NK-92 (cell line): ENCODE measurements around the gene LHX3.

Experiments used
- DNase-seq: peaks from one replicate; lab custom pipeline; 2025; ENCODE audit not compliant: unreplicated experiment; lab: John Stamatoyannopoulos, UW

The LHX3 gene

DNA sequence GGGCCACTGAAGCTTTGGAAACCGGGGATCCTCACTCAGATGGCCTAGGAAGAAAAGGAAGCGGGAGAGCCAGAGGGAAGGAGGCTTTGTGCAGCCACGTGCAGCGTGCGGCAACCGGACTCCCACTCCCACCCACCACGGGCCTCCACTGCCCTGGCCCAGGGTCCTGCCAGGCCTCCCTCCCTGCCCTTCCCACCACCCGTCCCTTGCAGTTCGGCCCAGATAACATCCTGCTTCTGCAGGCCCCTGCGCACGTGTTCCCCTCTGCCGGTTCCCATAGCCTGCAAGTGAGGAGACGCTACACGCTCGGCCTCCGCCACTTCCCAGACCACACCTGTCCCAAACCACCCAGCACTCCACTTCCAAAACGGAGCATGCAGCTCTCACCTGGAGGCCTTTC lies 4.3 kb upstream of the LHX3 start:
- no peak for DNase-seq

DNA sequence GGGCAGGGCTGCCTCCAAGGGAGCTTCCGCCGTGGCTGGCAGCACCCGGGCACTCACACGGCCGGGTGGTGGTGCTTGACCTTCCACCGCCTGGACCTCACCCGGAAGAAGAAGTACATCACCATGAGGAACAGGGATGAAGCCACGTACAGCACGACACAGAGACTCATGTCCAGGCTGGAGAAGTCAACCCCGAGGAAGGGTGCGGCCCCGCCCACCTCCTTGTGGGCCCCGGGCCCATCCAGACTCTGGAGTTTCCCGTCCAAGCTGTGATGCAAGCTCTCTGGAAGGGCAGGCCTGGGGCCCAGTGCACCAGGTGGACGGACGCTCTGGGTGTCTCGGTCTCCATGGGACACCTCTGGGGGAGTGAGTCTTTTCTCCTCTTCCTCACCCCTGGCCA lies 3.7 kb upstream of the LHX3 start:
- no peak for DNase-seq

DNA sequence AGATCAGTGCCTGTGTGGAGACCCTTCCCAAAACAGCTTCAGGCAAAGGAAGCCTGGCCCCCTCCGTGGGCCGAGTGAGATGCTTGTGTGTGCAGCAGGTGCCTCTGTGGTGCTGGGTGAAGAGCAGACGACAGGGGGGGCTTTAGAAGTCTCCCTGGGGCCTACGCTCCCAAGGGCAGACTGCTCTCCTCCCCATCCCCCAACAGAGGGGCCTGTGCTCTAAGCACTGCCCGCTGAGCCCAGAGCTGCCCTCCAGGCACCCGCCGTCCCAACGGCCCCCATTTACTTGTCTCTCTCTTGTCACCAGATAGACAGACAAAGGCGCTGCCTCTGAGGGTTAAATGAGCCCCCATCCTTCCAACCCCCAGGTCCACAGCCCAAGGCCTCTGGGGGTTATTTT lies 2.7 kb upstream of the LHX3 start:
- DNase-seq = no peak

DNA sequence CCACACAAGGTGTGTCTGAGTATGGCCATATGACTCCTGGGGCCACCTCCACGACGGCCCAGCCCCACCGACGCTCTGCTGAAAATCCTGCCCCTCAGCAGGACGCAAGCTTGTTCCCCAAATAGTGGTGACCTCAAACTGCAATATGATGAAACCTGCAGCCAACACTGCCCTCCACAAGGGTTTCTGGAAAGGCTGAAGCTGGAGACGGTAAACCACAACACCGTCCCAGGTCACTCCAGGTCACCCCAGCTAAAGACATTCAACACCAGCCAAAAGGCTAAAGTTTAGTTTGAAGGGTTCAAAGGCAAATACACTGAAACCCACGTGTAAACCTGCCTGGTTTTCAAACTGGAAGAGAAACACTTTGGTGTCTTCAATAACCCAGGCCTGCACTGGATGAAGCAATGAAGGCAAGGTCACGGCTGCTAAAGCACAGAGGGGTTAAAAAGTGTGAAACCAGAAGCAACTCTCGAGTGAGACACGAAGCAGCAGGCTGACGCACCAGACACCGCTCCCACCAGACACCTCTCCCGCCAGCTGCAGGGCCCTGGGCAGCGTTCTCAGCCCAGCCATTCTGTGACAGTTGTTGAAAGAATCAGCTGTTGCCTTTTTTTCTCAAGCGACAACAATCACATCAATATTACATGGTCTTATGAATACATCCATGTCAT lies 1.8 kb upstream of the LHX3 start:
- DNase-seq = no peak

DNA sequence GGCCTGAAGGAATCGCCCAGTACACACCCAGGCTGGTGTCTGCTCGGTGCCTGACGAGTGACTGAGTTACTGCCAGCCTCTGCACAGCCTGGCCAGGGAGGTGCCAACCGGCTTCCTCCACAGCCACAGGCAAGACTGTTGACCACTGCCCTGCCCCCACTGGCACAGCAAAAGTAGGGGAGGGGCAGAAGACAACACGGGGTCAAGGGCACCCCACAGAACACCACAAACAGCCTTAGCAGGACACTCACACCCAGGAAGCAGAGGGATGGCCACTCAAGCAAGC lies 722 bp upstream of the LHX3 start:
- DNase-seq = no peak

DNA sequence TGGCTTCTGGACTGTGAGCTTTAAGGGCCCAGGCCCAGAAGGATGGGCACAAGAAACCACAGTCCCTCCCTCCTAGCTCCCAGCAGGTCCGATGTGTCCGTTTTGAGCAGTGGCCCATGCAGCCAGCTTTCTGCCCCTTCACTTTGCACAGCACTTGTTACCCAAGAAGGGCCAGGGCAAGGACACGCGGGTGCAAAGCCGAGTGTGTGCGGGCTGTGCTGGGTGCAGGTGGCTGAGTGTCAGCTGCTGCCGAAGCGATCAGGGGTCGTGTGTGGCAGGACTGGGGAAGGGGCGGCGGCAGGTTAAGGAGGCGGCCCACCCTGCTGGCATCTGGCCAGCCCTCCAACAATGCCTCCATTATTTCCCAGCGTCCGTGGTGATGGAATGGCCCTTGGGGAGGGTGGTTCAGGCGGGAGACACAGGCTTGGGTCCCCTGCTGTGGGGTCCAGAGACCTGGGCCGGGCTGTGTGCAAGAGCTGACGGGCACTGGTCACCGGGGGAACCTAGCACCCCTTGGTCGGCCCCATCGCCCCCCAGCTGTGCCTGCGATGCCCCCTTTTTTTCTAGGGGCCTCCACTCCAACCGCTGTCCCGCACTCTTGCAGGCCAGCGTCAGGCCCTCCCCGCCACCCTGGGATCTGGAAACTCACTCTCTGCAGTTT lies 653 bp downstream of the LHX3 start:
- DNase-seq = no peak

DNA sequence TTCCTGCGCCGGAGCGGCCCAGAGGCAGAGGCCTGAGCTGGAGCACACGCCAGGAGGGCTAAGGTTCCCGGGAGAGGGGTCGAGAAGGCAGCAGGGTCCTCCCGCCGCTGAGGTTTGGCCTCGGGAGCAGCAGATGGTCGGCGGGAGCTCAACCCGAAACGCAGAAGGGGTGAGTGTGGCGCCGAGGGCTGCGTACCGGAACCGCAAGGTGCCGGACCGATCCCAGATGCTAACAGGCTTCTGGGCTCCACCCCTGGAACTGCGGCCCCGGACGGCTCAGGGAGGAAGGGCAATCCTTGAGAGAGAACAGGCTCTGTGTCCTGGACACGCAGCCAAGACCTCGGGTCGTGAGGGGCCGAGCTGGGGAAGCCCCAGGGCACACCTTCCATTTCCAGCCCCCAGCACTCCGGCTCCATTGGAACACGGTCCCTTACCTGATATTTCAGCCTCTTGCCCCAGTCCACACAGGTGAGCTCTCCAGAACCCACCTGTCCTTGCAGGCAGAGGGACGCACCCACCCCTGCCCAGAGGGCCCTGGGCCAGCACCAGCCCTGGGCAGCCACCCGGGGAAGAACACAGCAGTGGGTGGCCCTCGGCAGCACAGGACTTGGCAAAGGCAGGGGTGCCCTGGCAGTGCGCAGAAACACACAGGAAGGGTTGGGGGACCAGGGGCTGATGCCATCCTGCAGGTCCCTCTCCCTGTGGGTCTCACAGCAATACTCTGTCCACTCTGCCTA lies 1.4 kb downstream of the LHX3 start:
- DNase-seq = no peak

DNA sequence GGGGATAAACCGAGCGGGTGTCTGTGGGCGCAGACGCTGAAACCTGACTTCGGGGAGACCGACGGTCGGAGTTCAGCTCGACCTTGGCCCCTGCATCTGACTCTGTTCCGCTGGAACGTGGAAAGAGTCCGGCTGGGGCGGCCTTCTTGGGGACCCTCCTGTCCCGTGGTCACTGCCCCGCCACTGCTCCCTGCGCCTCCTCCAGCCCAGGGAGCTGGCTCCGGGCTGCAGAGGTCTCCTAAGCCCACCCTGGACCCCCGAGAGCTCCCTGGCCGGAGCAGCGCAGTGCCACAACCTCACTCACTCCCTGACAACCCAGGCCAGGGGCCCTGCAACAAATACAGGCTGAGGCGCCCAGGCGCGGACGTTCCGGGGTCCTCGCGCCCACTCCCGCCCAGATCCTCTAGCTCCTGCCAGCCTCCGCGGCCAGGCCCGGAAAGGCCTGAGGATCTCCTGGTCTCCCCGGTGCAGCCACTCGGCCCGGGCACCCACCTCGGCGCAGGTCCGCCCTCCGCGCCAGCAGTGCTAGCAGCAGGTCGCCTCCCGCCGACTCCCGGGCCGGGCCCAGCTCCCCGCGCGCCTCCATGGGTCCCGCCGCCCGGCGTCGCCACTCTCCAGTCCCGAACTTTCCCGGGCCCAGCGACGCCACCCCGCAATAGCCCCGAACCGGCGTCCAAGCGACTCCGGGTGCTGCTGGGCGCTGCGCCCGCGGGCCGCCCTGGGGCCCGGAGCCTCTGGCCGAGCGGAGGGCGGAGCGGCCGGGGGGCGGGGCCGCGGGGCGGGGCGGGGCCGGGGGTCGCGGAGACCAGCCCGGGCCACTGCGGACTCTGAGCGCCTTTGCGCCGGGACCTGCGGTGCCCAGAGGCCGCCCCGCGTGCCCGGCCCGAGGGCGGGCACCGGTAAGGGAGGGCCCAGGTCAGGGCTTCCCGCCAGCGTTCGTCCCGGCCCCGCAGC lies 2.2 kb downstream of the LHX3 start:
- no peak for DNase-seq

DNA sequence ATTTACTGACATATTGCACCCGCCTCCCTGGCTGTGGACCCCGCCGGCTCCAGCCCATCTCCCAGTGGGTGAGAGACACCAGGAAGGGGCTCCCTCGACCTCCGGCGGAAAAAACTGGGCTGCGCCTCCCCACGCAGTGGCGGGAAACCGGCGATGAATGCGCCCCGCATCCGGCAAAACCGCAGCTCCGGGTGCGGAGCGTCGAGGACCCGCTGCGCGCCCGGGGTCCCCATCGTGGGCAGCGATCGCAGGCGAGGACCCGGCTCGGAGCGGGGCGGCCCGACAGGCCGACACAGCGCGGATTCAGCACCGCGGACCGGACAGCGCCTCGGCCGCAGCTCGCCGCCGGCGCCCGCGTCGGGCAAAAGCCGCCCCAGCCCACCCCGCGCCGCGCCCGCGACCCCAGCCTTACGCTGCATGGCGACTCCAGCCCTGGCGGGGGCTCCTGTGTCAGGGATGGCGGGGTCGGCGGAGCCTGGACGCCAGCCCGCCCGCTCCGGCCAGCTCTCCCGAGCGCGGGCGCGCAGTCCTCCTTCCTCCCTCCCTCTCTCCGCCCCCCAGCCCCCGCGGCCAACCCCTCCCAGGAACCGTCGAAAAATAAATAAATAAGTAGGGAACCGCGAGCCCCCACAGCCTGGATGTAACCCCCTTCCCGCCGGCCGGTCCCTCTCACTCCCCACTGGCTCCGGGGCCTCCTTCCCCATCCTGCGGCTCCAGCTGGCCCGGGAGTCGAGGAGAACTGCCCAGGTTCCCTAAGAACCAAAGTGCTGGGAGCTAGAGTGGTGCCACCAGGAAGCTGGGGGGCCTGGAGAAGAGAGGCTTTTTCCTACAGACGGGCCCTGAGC lies 3.1 kb downstream of the LHX3 start:
- DNase-seq = no peak

DNA sequence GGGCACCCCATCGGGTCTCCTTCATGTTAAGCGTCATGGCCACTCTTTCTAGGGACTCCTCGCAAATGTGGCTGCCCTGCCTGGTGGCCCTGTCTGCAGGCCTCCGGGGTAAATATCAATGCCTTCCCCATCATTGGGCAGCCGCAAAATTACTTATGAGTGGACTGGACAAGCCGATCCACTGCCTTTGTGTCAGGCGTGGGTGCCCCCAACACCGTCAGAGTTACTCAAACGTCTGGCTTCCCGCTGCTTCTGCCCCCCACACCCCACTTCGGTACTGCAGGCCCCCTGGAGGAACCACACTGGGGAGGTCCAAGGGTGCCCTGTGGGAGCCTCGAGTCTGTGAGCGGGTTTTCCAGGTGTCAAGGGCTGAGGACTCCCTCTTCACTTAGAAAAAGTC lies 3.8 kb downstream of the LHX3 start:
- DNase-seq = no peak

DNA sequence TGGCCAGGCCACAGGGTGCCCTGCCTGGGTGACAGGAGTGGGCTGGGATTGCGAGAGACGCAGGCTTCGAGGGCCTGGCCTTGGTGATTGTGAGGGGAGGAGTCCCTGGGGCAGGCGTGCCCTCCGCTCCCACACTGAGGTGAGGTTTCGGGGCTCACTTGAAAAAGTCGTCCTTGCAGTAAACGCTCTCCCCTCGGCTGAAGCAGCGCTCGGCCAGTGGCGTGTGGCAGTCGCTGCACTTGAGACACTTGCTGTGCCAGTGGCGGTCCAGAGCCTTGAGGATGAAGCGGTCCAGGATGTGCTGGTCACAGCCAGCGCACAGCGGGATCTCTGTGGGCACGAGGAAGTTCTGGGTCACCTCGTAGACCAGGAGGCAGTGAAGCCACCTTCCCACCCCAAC lies 4.5 kb downstream of the LHX3 start:
- no peak for DNase-seq

DNA sequence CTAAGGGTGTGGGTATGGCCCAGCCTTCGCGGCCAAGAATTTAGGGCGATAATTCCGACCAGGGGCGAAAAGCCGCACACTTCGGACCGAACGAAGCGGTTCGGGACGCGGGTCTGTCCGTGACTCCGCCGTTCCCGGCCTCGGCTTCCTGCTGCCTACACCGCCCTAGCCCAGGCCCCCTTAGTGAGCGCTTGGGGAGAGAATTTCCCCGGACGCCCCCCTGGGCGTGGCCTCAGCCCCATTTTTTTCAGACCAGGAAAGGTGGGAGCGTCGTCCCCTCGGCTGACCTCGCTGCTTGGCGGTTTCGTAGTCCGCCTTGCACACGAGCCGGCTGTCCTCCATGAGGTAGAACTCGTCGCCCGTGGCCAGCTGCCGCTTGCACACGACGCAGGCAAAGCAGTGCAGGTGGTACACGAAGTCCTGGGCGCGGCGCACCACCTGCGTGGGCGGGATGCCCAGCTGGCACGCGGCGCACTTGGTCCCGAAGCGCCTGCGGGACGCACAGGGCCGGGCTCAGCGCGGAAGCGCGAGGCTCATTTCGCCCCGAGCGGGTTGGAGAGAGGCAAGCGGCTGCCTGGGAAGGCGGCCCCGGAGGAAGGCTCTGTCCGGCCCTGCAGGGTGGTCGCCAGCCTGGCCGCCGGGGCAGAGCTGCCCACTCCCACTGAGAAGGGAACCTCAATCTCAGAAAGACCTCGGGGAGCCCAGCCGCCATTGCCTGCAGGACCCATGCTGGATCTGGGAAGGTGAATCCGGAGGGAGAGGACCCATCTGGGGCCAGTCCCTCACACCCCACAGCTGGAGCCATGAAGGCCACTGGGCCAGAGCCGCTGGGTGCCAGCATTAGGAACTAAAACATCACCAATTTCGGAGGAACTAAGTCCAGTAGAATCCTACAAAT lies 5.3 kb downstream of the LHX3 start:
- DNase-seq = no peak

DNA sequence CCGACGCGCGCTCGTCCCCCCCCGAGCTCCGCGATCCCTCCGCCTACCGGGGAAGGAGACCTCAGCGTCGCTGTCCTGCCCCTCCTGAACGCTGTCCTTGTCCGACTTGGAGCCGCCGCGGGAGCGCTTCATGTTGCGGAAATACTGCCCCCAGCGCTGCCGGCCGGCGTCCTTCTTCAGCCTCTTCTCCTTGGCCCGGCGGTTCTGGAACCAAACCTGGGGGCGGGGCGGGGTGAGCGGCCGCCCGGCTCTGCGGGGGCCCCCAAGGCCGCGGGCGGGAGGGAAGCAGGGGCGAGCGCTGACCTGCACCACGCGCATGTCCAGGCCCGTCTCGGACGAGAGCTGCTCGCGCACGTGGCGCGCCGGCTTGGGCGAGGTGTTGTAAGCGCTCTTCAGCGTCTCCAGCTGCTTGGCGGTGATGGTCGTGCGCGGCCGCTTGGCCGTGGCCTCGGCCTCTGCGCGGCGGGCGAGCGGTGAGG lies 6.3 kb downstream of the LHX3 start:
- no peak for DNase-seq

DNA sequence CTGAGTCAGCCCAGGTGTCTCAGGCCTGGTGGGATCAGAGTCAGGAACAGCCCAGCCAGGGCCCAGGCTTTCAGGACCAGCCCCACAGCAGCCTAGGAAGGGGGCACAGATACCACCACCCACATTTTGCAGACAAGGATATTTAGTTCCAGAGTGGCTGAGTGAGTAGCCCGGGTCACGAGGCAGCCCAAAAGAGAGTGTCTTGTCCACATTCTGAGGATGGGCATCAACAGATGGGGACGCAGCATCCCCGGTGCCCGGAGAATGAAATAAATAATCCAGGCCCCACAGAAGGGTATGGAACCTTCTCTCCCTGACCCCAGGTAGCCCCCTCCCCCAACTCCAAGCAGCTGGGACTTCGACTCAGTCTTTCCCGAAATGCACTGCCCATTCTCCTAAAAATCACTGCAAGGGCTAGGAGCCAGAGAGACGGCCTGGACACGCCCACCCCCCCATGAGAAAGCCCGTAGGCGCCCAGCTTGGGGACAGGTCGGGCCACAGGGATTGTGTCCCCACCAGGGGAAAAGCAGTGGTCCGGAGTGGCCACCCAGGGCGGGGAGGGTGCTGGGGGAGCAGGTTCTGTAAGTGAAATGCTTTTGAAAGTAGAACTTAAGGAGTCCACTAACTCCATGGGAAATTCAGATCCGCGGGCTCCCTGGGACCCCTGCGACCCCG lies 6.9 kb downstream of the LHX3 start:
- DNase-seq = no peak

DNA sequence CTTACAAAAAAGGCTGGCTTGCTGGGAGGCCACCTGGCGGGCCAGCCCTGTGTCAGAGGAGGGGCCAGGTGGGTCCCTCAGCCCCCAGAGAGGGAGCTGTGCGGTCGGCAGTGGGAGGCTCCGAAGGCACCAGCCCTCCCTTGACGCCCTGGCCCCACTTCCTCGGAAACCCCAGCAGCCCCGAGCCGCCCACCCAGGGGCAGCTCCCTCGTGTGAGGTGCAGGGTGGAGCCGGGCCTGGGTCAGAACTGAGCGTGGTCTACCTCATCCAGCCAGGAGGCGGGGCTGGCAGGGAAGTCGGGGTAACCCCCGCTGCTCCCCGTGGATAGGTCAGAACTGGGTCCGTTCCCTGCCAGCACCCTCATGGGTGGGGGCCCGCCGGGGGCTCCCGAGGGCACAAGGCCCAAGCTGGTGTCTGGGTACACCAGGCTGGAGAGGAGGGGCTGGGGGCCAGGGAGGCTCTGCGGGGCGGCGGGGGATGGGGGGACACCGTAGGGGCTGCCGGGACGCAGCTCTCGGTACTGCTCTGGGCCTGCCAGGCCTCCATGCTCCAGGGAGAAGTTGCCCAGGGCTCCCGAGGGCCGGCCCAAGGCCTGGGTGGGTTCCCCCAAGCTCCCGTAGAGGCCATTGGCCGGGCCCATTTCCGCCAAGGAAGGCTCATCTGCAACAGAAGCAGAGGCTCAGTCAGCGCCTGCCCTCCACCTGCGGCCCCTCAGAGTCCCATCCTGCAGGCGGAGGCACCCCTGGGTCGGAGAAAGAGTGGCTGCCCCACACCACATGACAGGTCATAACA lies 7.6 kb downstream of the LHX3 start:
- DNase-seq = no peak

DNA sequence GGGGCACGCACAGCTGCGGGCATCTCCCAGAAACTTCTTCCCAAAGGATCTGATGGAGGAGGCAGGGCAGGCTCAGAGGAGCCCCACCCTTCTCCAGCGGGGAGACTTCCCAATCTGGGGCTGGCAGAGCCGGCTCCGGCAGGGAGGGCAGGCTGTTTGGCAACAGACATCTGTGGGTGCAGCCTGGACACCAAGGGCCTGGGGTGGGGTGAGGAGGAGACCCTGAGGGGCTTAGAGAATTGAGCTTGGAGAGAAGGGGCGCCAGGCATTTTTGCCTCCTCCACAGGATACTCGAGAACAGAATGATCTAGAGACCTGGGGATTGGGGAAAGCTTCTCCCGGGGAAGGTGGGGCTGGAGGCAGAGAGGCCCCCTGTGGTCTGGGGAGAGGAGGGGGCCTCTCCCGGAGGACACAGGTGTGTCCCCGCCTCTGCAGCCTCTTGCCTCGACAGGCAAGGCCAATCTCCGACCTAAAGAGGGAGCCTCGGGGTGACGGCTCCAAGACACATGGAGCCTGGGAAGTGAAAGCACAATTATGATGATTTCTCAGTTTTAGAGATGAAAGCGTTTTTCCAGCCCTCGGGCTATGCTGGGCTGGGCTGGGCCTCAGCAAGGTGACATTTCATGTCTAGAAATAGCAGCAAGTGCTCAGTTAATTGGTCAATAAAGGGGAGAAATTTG lies 8.4 kb downstream of the LHX3 start:
- DNase-seq = no peak

DNA sequence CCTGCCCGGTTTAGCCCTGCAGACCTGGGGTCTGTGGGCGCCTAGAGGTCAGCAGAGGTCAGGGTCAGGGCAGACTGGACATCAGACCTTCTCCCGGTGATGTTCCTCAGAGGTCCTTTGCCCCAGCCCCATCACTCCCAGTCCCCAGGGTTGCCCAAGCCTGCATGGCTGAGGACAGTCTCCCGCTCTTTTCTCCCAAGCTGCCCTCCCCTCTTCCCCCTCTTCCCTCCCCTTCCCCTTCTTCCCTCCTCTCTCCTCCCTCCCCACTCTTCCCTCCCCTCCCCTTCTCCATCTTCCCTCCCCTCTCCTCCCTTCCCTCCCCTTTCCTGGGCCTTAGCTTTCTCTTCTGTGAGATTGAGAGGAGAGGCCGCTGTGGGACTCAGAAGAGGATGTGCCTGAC lies 10.4 kb downstream of the LHX3 start:
- DNase-seq = no peak

DNA sequence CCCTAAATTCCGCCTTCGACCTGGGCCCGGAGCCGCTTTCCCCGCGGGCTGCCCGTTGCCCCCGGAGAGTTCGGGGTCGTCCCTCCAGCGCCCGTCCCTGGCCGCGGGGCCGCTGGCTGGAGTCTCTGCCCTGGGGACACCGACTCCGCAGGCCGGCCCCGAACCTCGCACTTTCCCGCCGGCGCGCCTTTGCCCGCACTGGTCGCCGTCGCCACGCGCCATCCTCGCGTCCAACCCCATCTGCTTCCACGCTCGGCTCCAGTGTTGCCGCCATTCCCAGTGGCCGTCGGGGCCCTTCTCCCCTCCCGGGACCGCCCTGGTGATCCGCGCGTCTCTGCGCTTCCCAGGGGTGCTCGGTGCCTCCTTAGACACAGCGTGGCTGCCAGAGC lies 11.0 kb downstream of the LHX3 start:
- DNase-seq = no peak
